ENCODE results near the gene ANKS1B.
A peak's percentile ranks its signal among the peaks of the same experiment; 100 is the strongest.

DNA sequence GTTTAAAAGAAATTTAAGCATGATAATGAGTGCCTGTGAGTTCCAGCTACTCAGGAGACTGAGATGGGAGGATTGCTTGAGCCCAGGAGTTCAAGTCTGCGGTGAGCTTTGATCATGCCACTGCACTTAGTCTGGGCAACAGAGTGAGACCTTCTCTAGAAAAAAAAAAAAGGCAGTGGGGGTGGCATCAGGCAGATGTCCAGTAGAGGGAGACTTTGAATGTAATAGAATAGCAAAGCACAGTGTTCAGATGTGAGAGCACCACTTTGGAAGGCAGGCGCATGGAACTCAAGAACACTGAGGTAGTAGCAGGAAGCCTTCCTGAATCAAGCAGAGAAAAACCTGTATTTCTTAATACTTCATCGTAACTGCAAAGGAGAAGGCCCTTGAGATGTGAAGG, 731.7 kb downstream of the ANKS1B start:
- TF ChIP-seq, protein P1, sequence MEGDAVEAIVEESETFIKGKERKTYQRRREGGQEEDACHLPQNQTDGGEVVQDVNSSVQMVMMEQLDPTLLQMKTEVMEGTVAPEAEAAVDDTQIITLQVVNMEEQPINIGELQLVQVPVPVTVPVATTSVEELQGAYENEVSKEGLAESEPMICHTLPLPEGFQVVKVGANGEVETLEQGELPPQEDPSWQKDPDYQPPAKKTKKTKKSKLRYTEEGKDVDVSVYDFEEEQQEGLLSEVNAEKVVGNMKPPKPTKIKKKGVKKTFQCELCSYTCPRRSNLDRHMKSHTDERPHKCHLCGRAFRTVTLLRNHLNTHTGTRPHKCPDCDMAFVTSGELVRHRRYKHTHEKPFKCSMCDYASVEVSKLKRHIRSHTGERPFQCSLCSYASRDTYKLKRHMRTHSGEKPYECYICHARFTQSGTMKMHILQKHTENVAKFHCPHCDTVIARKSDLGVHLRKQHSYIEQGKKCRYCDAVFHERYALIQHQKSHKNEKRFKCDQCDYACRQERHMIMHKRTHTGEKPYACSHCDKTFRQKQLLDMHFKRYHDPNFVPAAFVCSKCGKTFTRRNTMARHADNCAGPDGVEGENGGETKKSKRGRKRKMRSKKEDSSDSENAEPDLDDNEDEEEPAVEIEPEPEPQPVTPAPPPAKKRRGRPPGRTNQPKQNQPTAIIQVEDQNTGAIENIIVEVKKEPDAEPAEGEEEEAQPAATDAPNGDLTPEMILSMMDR (IDR thresholded peaks at IDR 0.05 in 2 of 3, conservative IDR thresholded peaks at IDR 0.05 in 1 of 3; ENCODE audit: borderline replicate concordance in 1 of 3, insufficient read depth in 1 of 3, low read depth in 2 of 3, low read length in 2 of 3): 0 out of 6 replicates have a peak, but pooled peaks of 2 of the 3 experiments have one; percentile 23 to 30
- TF ChIP-seq SIN3A (IDR thresholded peaks at IDR 0.05; ENCODE audit: low read depth) (no peak), POLR2A (IDR thresholded peaks at IDR 0.05; ENCODE audit: borderline replicate concordance, extremely low read depth, insufficient read depth, insufficient read length) (no peak), EZH2 (IDR thresholded peaks at IDR 0.05) (no peak), JUND (IDR thresholded peaks at IDR 0.05) (no peak)

All from HCT116 (cell line).